GM18951 (cell line): ENCODE results near the gene PLCL2.

Experiments used
- POLR2A ChIP-seq: IDR thresholded peaks from 4 replicates; pipeline ENCODE4 v1.6.1; 2011; ENCODE audit warnings: mild to moderate bottlenecking; ENCODE audit not compliant: insufficient read length, insufficient read depth; ENCODE audit errors: extremely low read depth
- in situ Hi-C: fragments of 300-500 bp; cut with MboI; formaldehyde crosslinking; loops from one replicate; pipeline ENCODE4 v1.12.0; 2022; ENCODE audit warnings: low sequenced_read_pairs, mixed read lengths, inconsistent platforms; ENCODE audit not compliant: unreplicated experiment

Gene PLCL2

GRCh38 chr3:17039594-17039993 is 154.8 kb downstream of the PLCL2 start:
- TF ChIP-seq POLR2A: no peak
- in situ Hi-C loops: no loop called here

GRCh38 chr3:17040322-17040989 is 155.7 kb downstream of the PLCL2 start:
- in situ Hi-C loops: no loop called here
- TF ChIP-seq POLR2A: no peak

- no peak for TF ChIP-seq POLR2A
- in situ Hi-C loops: no loop called here
Measured at GRCh38 chr3:17040990-17041377, 156.2 kb downstream of the PLCL2 start.

- in situ Hi-C loops: no loop called here
- TF ChIP-seq POLR2A: no peak
Measured at GRCh38 chr3:17044855-17045254, 160.1 kb downstream of the PLCL2 start.

- TF ChIP-seq POLR2A: no peak
- in situ Hi-C loops: no loop called here
Measured at GRCh38 chr3:17045705-17046104, 160.9 kb downstream of the PLCL2 start.

GRCh38 chr3:17046623-17047022 is 161.9 kb downstream of the PLCL2 start:
- TF ChIP-seq POLR2A: no peak
- in situ Hi-C loops: no loop called here

GRCh38 chr3:17047162-17047561 is 162.4 kb downstream of the PLCL2 start:
- no peak for TF ChIP-seq POLR2A
- in situ Hi-C loops: no loop called here

- in situ Hi-C loops: no loop called here
Measured at GRCh38 chr3:17047894-17048293, 163.1 kb downstream of the PLCL2 start.

GRCh38 chr3:17050071-17050470 is 165.3 kb downstream of the PLCL2 start:
- in situ Hi-C loops: no loop called here
- no peak for TF ChIP-seq POLR2A

More at GRCh38 chr3:17047894-17048293, 163.1 kb downstream of the PLCL2 start:
- TF ChIP-seq POLR2A: no peak

- in situ Hi-C loops: no loop called here
- no peak for TF ChIP-seq POLR2A
Measured at GRCh38 chr3:17050506-17050905, 165.8 kb downstream of the PLCL2 start.

GRCh38 chr3:17052363-17052762 is 167.6 kb downstream of the PLCL2 start:
- TF ChIP-seq POLR2A: no peak
- in situ Hi-C loops: no loop called here

GRCh38 chr3:17054301-17054981 is 169.7 kb downstream of the PLCL2 start:
- no peak for TF ChIP-seq POLR2A
- in situ Hi-C loops: no loop called here

- in situ Hi-C loops: no loop called here
- no peak for TF ChIP-seq POLR2A
Measured at GRCh38 chr3:17054982-17055343, 170.2 kb downstream of the PLCL2 start.
